Fibroblast of lung (primary cell): ENCODE results near the gene CAPN9. TPM values are rescaled to one million over a fixed set of nuclear protein-coding genes. Genes with fewer than 3 reads are reported as not detected.
"Not testable (repeated sequence)": the region's sequence is repeated elsewhere in the genome, so short reads cannot be mapped to it uniquely, and the experiment has no call there.

ENCODE experiments used
- DNase-seq, 2 donors: peaks; one replicate each; pipeline versions ENCODE4 v3.0.0 to v3.0.0-alpha.2; 2010; ENCODE audit warnings: low read depth in 2 of 2
- H2AFZ ChIP-seq: 2 replicates; pipeline ENCODE4 v1.5.1; 2012; ENCODE audit warnings: low read length, control low read depth, inconsistent platforms
- H3K27ac ChIP-seq: 2 replicates; pipeline ENCODE4 v1.5.1; 2011; ENCODE audit warnings: low read length, control low read depth; ENCODE audit not compliant: insufficient read depth
- H3K27me3 ChIP-seq: 2 replicates; pipeline ENCODE4 v1.5.1; 2011; ENCODE audit warnings: mild to moderate bottlenecking, low read length; ENCODE audit not compliant: control insufficient read depth, insufficient read depth
- H3K36me3 ChIP-seq: 2 replicates; pipeline ENCODE4 v1.5.1; 2011; ENCODE audit warnings: low read length; ENCODE audit not compliant: control insufficient read depth, insufficient read depth
- H3K4me1 ChIP-seq: 2 replicates; pipeline ENCODE4 v1.5.1; 2011; ENCODE audit warnings: low read length; ENCODE audit not compliant: control insufficient read depth, insufficient read depth; ENCODE audit errors: extremely low read depth
- H3K4me2 ChIP-seq: 2 replicates; pipeline ENCODE4 v1.5.1; 2011; ENCODE audit warnings: low read length, control low read depth; ENCODE audit not compliant: insufficient read depth; ENCODE audit errors: extremely low read depth
- H3K4me3 ChIP-seq, 4 experiments: fragments of 200-600 bp in 1 of 4; sonication (generic) in 1 of 4; replicated peaks in 1 of 4; 2 replicates each; pipeline ENCODE4 v1.5.1; 2011 to 2016; ENCODE audit warnings: low read length in 4 of 4, low read depth in 3 of 4, mild to moderate bottlenecking in 3 of 4, control low read depth in 2 of 4, inconsistent platforms in 1 of 4, mixed read lengths in 1 of 4; ENCODE audit not compliant: insufficient read depth in 1 of 4; ENCODE audit errors: control extremely low read depth in 1 of 4
- H3K79me2 ChIP-seq: 2 replicates; pipeline ENCODE4 v1.5.1; 2012; ENCODE audit warnings: mild to moderate bottlenecking, low read length, inconsistent platforms; ENCODE audit not compliant: control insufficient read depth, insufficient read depth
- H3K9ac ChIP-seq: 2 replicates; pipeline ENCODE4 v1.5.1; 2011; ENCODE audit warnings: mild to moderate bottlenecking, low read length, control low read depth; ENCODE audit not compliant: insufficient read depth
- H3K9me3 ChIP-seq: 2 replicates; pipeline ENCODE4 v1.5.1; 2012; ENCODE audit warnings: low read depth, low read length; ENCODE audit not compliant: control insufficient read depth, insufficient read depth
- H4K20me1 ChIP-seq: 2 replicates; pipeline ENCODE4 v1.5.1; 2011; ENCODE audit warnings: low read length; ENCODE audit not compliant: control insufficient read depth, insufficient read depth; ENCODE audit errors: extremely low read depth
- CTCF ChIP-seq, 2 donors: IDR thresholded peaks in 1 of 2; conservative IDR thresholded peaks in 1 of 2; 1 replicate in 1 of 2; 2 replicates in 1 of 2; pipeline ENCODE4 v1.5.1; 2011 to 2012; ENCODE audit warnings: low read length in 2 of 2, control low read depth in 1 of 2, inconsistent platforms in 1 of 2, low read depth in 1 of 2, mild to moderate bottlenecking in 1 of 2
- EZH2 ChIP-seq: IDR thresholded peaks from 2 replicates; pipeline ENCODE4 v1.5.1; 2012; ENCODE audit warnings: low read length, control low read depth, mild to moderate bottlenecking; ENCODE audit errors: missing control alignments
- polyA minus RNA-seq: library from RNA; depleted of rRNA, polyadenylated mRNA; stranded (reverse); fragments of >200 nt; gene quantifications from 2 replicates; pipeline ENCODE4 v1.2.3, GENCODE V29; 2011; ENCODE audit warnings: low replicate concordance
- polyA plus RNA-seq, 2 donors: library from polyadenylated mRNA; depleted of rRNA in 1 of 2; stranded (reverse) in 1 of 2; unstranded in 1 of 2; fragments of >200 nt; gene quantifications; 2 replicates each; pipeline ENCODE4 v1.2.1, GENCODE V29; 2011 to 2012; ENCODE audit warnings: missing spikeins in 1 of 2
- total RNA-seq: library from RNA; depleted of rRNA; stranded (reverse); fragments of >200 nt; gene quantifications from 2 replicates; pipeline ENCODE4 v1.2.1, GENCODE V29; 2014

Gene CAPN9, protein sequence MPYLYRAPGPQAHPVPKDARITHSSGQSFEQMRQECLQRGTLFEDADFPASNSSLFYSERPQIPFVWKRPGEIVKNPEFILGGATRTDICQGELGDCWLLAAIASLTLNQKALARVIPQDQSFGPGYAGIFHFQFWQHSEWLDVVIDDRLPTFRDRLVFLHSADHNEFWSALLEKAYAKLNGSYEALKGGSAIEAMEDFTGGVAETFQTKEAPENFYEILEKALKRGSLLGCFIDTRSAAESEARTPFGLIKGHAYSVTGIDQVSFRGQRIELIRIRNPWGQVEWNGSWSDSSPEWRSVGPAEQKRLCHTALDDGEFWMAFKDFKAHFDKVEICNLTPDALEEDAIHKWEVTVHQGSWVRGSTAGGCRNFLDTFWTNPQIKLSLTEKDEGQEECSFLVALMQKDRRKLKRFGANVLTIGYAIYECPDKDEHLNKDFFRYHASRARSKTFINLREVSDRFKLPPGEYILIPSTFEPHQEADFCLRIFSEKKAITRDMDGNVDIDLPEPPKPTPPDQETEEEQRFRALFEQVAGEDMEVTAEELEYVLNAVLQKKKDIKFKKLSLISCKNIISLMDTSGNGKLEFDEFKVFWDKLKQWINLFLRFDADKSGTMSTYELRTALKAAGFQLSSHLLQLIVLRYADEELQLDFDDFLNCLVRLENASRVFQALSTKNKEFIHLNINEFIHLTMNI
- total RNA-seq (under 0.01 and 0.17 TPM in 2 replicates), polyA plus RNA-seq (0.05 TPM in 1 of 2 replicates, not detected in the other), polyA minus RNA-seq (not detected in 2 replicates)
- polyA plus RNA-seq (2012): not detected in 2 replicates

- no peak within 1 kb of the TSS for H3K9ac ChIP-seq
- DNase-seq: no peak
- no peak within 1 kb of the TSS for H3K27ac ChIP-seq
- H3K4me1 ChIP-seq: no peaks in the 10 kb centered on the region
- no peaks in the 10 kb centered on the region for H3K79me2 ChIP-seq
- no peaks in the 10 kb centered on the region for H3K36me3 ChIP-seq
- no peak for TF ChIP-seq EZH2
- no peak for TF ChIP-seq CTCF (conservative IDR thresholded peaks at IDR 0.05 in 1 of 2, IDR thresholded peaks at IDR 0.05 in 1 of 2; ENCODE audit: low read depth in 1 of 2, low read length in 2 of 2)
- H3K4me2 ChIP-seq: no peak within 1 kb of the TSS
- H3K27me3 ChIP-seq: no peaks in the 10 kb centered on the region
- H3K4me3 ChIP-seq: no peak within 1 kb of the TSS
- H3K9me3 ChIP-seq: no peaks in the 10 kb centered on the region
- H4K20me1 ChIP-seq: no peaks in the 10 kb centered on the region
- H2AFZ ChIP-seq: no peak within 1 kb of the TSS
Observed at GRCh38 chr1:230747127-230747730, at the start of gene CAPN9. TSS of gene CAPN9 (plus strand) at chr1:230747388. CDS start at chr1:230747497, 109 bp downstream.

- Histone ChIP-seq H3K4me1 (no peaks in the 10 kb centered on the region), H4K20me1 (no peaks in the 10 kb centered on the region), H3K4me3 (no peak overlapping the region), H3K27ac (no peak overlapping the region), H3K9ac (no peak overlapping the region), H3K79me2 (no peaks in the 10 kb centered on the region), H2AFZ (no peak overlapping the region), H3K27me3 (no peaks in the 10 kb centered on the region), H3K36me3 (no peaks in the 10 kb centered on the region), H3K9me3 (no peaks in the 10 kb centered on the region), H3K4me2 (no peak overlapping the region)
- no peak for DNase-seq
- TF ChIP-seq CTCF (conservative IDR thresholded peaks at IDR 0.05 in 1 of 2, IDR thresholded peaks at IDR 0.05 in 1 of 2; ENCODE audit: low read depth in 1 of 2, low read length in 2 of 2): no peak
- no peak for TF ChIP-seq EZH2
Observed at GRCh38 chr1:230698130-230698529, 49.1 kb upstream of the CAPN9 start.

GRCh38 chr1:230698964-230699363 is 48.2 kb upstream of the CAPN9 start:
- not testable (repeated sequence) for H3K9me3 ChIP-seq, H4K20me1 ChIP-seq, H3K79me2 ChIP-seq, H3K4me3 ChIP-seq, H2AFZ ChIP-seq, H3K4me2 ChIP-seq, H3K4me1 ChIP-seq, H3K36me3 ChIP-seq, H3K9ac ChIP-seq, H3K27ac ChIP-seq, H3K27me3 ChIP-seq, DNase-seq
